ENCODE data around the gene MTUS2. TPM values are rescaled to one million over a fixed set of nuclear protein-coding genes. Genes with fewer than 3 reads are reported as not detected.

MTUS2 gene
- total RNA-seq, 1 experiment from 2014 or later: not detected

- in situ Hi-C loops (cut with HindIII; ENCODE audit: low pct_unique_long_range_greater_than_20kb, low sequenced_read_pairs): no loop called here
- no peak for DNase-seq (ENCODE audit: low read depth, low spot score)
Observed at GRCh38 chr13:29402166-29402636, 582.1 kb downstream of the MTUS2 start.

- no peak for DNase-seq (ENCODE audit: low read depth, low spot score)
- in situ Hi-C loops (cut with HindIII; ENCODE audit: low pct_unique_long_range_greater_than_20kb, low sequenced_read_pairs): no loop called here
Observed at GRCh38 chr13:29405401-29405800, 585.3 kb downstream of the MTUS2 start.

- DNase-seq (ENCODE audit: low read depth, low spot score): no peak
- in situ Hi-C loops (cut with HindIII; ENCODE audit: low pct_unique_long_range_greater_than_20kb, low sequenced_read_pairs): no loop called here
Observed at GRCh38 chr13:29411481-29411880, 591.3 kb downstream of the MTUS2 start.

- peak; percentile 9 for DNase-seq (ENCODE audit: low read depth, low spot score)
- in situ Hi-C loops (cut with HindIII; ENCODE audit: low pct_unique_long_range_greater_than_20kb, low sequenced_read_pairs): no loop called here
Observed at GRCh38 chr13:29418026-29418425, 597.9 kb downstream of the MTUS2 start.

- in situ Hi-C loops (cut with HindIII; ENCODE audit: low pct_unique_long_range_greater_than_20kb, low sequenced_read_pairs): no loop called here
- DNase-seq (ENCODE audit: low read depth, low spot score): no peak
Observed at GRCh38 chr13:29421118-29421517, 601.0 kb downstream of the MTUS2 start.

GRCh38 chr13:29422015-29422414, 601.9 kb downstream of the MTUS2 start:
- DNase-seq (ENCODE audit: low read depth, low spot score): no peak
- in situ Hi-C loops (cut with HindIII; ENCODE audit: low pct_unique_long_range_greater_than_20kb, low sequenced_read_pairs): no loop called here

- in situ Hi-C loops (cut with HindIII; ENCODE audit: low pct_unique_long_range_greater_than_20kb, low sequenced_read_pairs): no loop called here
- no peak for DNase-seq (ENCODE audit: low read depth, low spot score)
Observed at GRCh38 chr13:29423050-29423449, 602.9 kb downstream of the MTUS2 start.

GRCh38 chr13:29427937-29428309, 607.8 kb downstream of the MTUS2 start:
- in situ Hi-C loops (cut with HindIII; ENCODE audit: low pct_unique_long_range_greater_than_20kb, low sequenced_read_pairs): no loop called here
- no peak for DNase-seq (ENCODE audit: low read depth, low spot score)

- DNase-seq (ENCODE audit: low read depth, low spot score): no peak
- in situ Hi-C loops (cut with HindIII; ENCODE audit: low pct_unique_long_range_greater_than_20kb, low sequenced_read_pairs): no loop called here
Observed at GRCh38 chr13:29428310-29429181, 608.4 kb downstream of the MTUS2 start.

GRCh38 chr13:29429286-29429900, 609.3 kb downstream of the MTUS2 start:
- DNase-seq (ENCODE audit: low read depth, low spot score): no peak
- in situ Hi-C loops (cut with HindIII; ENCODE audit: low pct_unique_long_range_greater_than_20kb, low sequenced_read_pairs): no loop called here

- DNase-seq (ENCODE audit: low read depth, low spot score): no peak
- in situ Hi-C loops (cut with HindIII; ENCODE audit: low pct_unique_long_range_greater_than_20kb, low sequenced_read_pairs): no loop called here
Observed at GRCh38 chr13:29434217-29434945, 614.2 kb downstream of the MTUS2 start.

GRCh38 chr13:29435125-29435911, 615.2 kb downstream of the MTUS2 start:
- in situ Hi-C loops (cut with HindIII; ENCODE audit: low pct_unique_long_range_greater_than_20kb, low sequenced_read_pairs): no loop called here
- DNase-seq (ENCODE audit: low read depth, low spot score): no peak

- DNase-seq (ENCODE audit: low read depth, low spot score): no peak
Observed at GRCh38 chr13:29436291-29436690, 616.2 kb downstream of the MTUS2 start.

GRCh38 chr13:29436721-29437280, 616.7 kb downstream of the MTUS2 start:
- DNase-seq (ENCODE audit: low read depth, low spot score): no peak
- in situ Hi-C loops (cut with HindIII; ENCODE audit: low pct_unique_long_range_greater_than_20kb, low sequenced_read_pairs): no loop called here

More at GRCh38 chr13:29436291-29436690, 616.2 kb downstream of the MTUS2 start:
- in situ Hi-C loops (cut with HindIII; ENCODE audit: low pct_unique_long_range_greater_than_20kb, low sequenced_read_pairs): no loop called here

GRCh38 chr13:29438769-29439168, 618.6 kb downstream of the MTUS2 start:
- no peak for DNase-seq (ENCODE audit: low read depth, low spot score)
- in situ Hi-C loops (cut with HindIII; ENCODE audit: low pct_unique_long_range_greater_than_20kb, low sequenced_read_pairs): no loop called here

- in situ Hi-C loops (cut with HindIII; ENCODE audit: low pct_unique_long_range_greater_than_20kb, low sequenced_read_pairs): no loop called here
- no peak for DNase-seq (ENCODE audit: low read depth, low spot score)
Observed at GRCh38 chr13:29439601-29440388, 619.7 kb downstream of the MTUS2 start.

- in situ Hi-C loops (cut with HindIII; ENCODE audit: low pct_unique_long_range_greater_than_20kb, low sequenced_read_pairs): no loop called here
- no peak for DNase-seq (ENCODE audit: low read depth, low spot score)
Observed at GRCh38 chr13:29441306-29441705, 621.2 kb downstream of the MTUS2 start.
